HCT116 (cell line): ENCODE results near the gene SLC16A3. TPM values are rescaled to one million over a fixed set of nuclear protein-coding genes. Genes with fewer than 3 reads are reported as not detected.

Experiments used
- ATAC-seq: fragments of 200-7000 bp; cut with Tn5 transposase; 2 replicates; pipeline ENCODE4 v1.9.1; 2020; ENCODE audit warnings: mild to moderate bottlenecking, moderate library complexity
- BruUV-seq: library from RNA; stranded (reverse); fragments of 400-500 nt; replicated peaks from 2 replicates; lab custom pipeline; 2021; lab: Mats Ljungman, UMichigan
- CTCF ChIA-PET: fragments of 300-600 bp; sonication (Branson Sonifier 250); formaldehyde crosslinking; loops from one replicate; lab custom pipeline; 2021; ENCODE audit warnings: antibody characterized with exemption; lab: Charles Lee
- POLR2A ChIA-PET: fragments of 300-600, 350-600 bp; sonication (Branson Sonifier 250); formaldehyde crosslinking; loops from one replicate; lab custom pipeline; 2021; ENCODE audit warnings: antibody characterized with exemption; lab: Charles Lee
- RAD21 ChIA-PET, 2 experiments: fragments of 300-600 bp; sonication (Branson Sonifier 250); formaldehyde crosslinking; loops; one replicate each; lab custom pipeline; 2023; ENCODE audit warnings: low total read pairs in 2 of 2; ENCODE audit not compliant: uncharacterized antibody in 2 of 2, unreplicated experiment in 2 of 2, low non-redundant PET in 1 of 2; lab: Charles Lee
- DNase-seq: peaks from one replicate; pipeline ENCODE4 v3.0.0-alpha.2; 2010; ENCODE audit warnings: low read depth, low spot score
- H2AFZ ChIP-seq: fragments of 200-600 bp; shearing (Covaris generic), sonication (generic); 2 replicates; pipeline ENCODE4 v1.6.1; 2017; ENCODE audit warnings: low read depth, mixed run types, mixed read lengths, antibody characterized with exemption, low read length; ENCODE audit not compliant: poor library complexity, severe bottlenecking
- H3K27ac ChIP-seq: 2 replicates; pipeline ENCODE4 v1.5.1; 2012; ENCODE audit warnings: low read depth, low read length
- H3K27me3 ChIP-seq: fragments of 200-600 bp; sonication (generic); 2 replicates; pipeline ENCODE4 v1.6.1; 2016; ENCODE audit warnings: mixed run types, low read length, mixed read lengths; ENCODE audit not compliant: insufficient read depth
- H3K36me3 ChIP-seq, 2 experiments: fragments of 200-500 bp in 1 of 2; fragments of 200-600 bp in 1 of 2; sonication (Bioruptor generic) in 1 of 2; sonication (generic) in 1 of 2; 2 replicates each; pipeline versions ENCODE4 v1.5.1 to v1.6.1; 2014 to 2016; ENCODE audit warnings: low read length in 2 of 2, inconsistent platforms in 1 of 2, mixed read lengths in 1 of 2, mixed run types in 1 of 2; ENCODE audit not compliant: insufficient read depth in 2 of 2, control insufficient read depth in 1 of 2
- H3K4me1 ChIP-seq, 2 experiments: fragments of 200-600 bp in 1 of 2; sonication (generic) in 1 of 2; 2 replicates each; pipeline versions ENCODE4 v1.5.1 to v1.6.1; 2012 to 2017; ENCODE audit warnings: low read length in 2 of 2, inconsistent platforms in 1 of 2, mild to moderate bottlenecking in 1 of 2, mixed read lengths in 1 of 2, mixed run types in 1 of 2, moderate library complexity in 1 of 2; ENCODE audit not compliant: insufficient read depth in 2 of 2, control insufficient read depth in 1 of 2
- H3K4me2 ChIP-seq: fragments of 200-600 bp; sonication (generic); 2 replicates; pipeline ENCODE4 v1.6.1; 2017; ENCODE audit warnings: mixed run types, low read length, mixed read lengths
- H3K4me3 ChIP-seq, 2 experiments: fragments of 200-600 bp in 1 of 2; sonication (generic) in 1 of 2; replicated peaks in 1 of 2; 2 replicates each; pipeline ENCODE4 v1.5.1; 2011 to 2016; ENCODE audit warnings: low read length in 2 of 2, control low read depth in 1 of 2, low read depth in 1 of 2, mild to moderate bottlenecking in 1 of 2, mixed read lengths in 1 of 2, mixed run types in 1 of 2
- H3K79me2 ChIP-seq: fragments of 200-600 bp; sonication (generic); 2 replicates; pipeline ENCODE4 v1.6.1; 2017; ENCODE audit warnings: mild to moderate bottlenecking, mixed run types, low read length, moderate library complexity, mixed read lengths; ENCODE audit not compliant: insufficient read depth
- H3K9ac ChIP-seq: fragments of 200-600 bp; sonication (generic); 2 replicates; pipeline ENCODE4 v1.6.1; 2016; ENCODE audit warnings: low read length, mixed read lengths
- H3K9me2 ChIP-seq: fragments of 200-600 bp; sonication (generic), shearing (Covaris generic); 2 replicates; pipeline ENCODE4 v1.6.1; 2017; ENCODE audit warnings: mixed run types, mild to moderate bottlenecking, moderate library complexity; ENCODE audit not compliant: insufficient read depth
- H3K9me3 ChIP-seq, 2 experiments: fragments of 200-500 bp in 1 of 2; fragments of 200-600 bp in 1 of 2; sonication (Bioruptor generic) in 1 of 2; sonication (generic) in 1 of 2; 2 replicates each; pipeline ENCODE4 v1.6.1; 2014 to 2017; ENCODE audit warnings: low read length in 2 of 2, mixed read lengths in 2 of 2, inconsistent platforms in 1 of 2, low read depth in 1 of 2, mild to moderate bottlenecking in 1 of 2, mixed run types in 1 of 2, moderate library complexity in 1 of 2; ENCODE audit not compliant: control insufficient read depth in 1 of 2, insufficient read depth in 1 of 2
- H4K20me1 ChIP-seq: fragments of 200-600 bp; sonication (generic), shearing (Covaris generic); 2 replicates; pipeline ENCODE4 v1.6.1; 2017; ENCODE audit warnings: mixed run types, mild to moderate bottlenecking, moderate library complexity; ENCODE audit not compliant: insufficient read depth
- CEBPB ChIP-seq: IDR thresholded peaks from 2 replicates; pipeline ENCODE4 v1.6.1; 2012; ENCODE audit warnings: low read depth
- EGR1 ChIP-seq: IDR thresholded peaks from 2 replicates; pipeline ENCODE4 v1.6.1; 2012; ENCODE audit warnings: low read depth
- ELF1 ChIP-seq: IDR thresholded peaks from 2 replicates; pipeline ENCODE4 v1.6.1; 2012; ENCODE audit warnings: low read depth, borderline replicate concordance
- EZH2phosphoT487 ChIP-seq: fragments of 200-600 bp; IDR thresholded peaks from 2 replicates; pipeline ENCODE4 v1.6.1; 2018; ENCODE audit warnings: antibody characterized with exemption, borderline replicate concordance
- JUND ChIP-seq: IDR thresholded peaks from 2 replicates; pipeline ENCODE4 v1.6.1; 2012
- POLR2A ChIP-seq: IDR thresholded peaks from 2 replicates; pipeline ENCODE4 v1.7.0; 2011; ENCODE audit warnings: borderline replicate concordance; ENCODE audit not compliant: insufficient read depth, insufficient read length; ENCODE audit errors: extremely low read depth
- POLR2AphosphoS5 ChIP-seq: IDR thresholded peaks from 2 replicates; pipeline ENCODE4 v1.6.1; 2011; ENCODE audit warnings: mild to moderate bottlenecking, low read depth, low read length, moderate library complexity
- RAD21 ChIP-seq: IDR thresholded peaks from 2 replicates; pipeline ENCODE4 v1.6.1; 2012; ENCODE audit warnings: low read depth, mild to moderate bottlenecking
- SIN3A ChIP-seq: IDR thresholded peaks from 2 replicates; pipeline ENCODE4 v1.6.1; 2012; ENCODE audit warnings: low read depth
- YY1 ChIP-seq: IDR thresholded peaks from 2 replicates; pipeline ENCODE4 v1.6.1; 2011; ENCODE audit warnings: low read length, low read depth, moderate library complexity, mild to moderate bottlenecking; ENCODE audit not compliant: insufficient replicate concordance; ENCODE audit errors: extremely low read depth
- ZFX ChIP-seq: fragments of 450-650 bp; IDR thresholded peaks from 2 replicates; pipeline ENCODE4 v1.6.1; 2017
- intact Hi-C: fragments of 100-400 bp; cut with micrococcal nuclease; formaldehyde crosslinking; loops from 2 replicates; pipeline ENCODE4 v1.10.0; 2022
- total RNA-seq: library from RNA; stranded (reverse); gene quantifications from one replicate; pipeline ENCODE4 v1.2.1, GENCODE V29; 2021; ENCODE audit not compliant: unreplicated experiment
- TF ChIP-seq, protein P1 (sequence below): IDR thresholded peaks from 2 replicates; pipeline ENCODE4 v1.6.1; 2012
- TF ChIP-seq, protein P2 (sequence below): IDR thresholded peaks from 2 replicates; pipeline ENCODE4 v1.6.1; 2012
- TF ChIP-seq, protein P3 (sequence below): IDR thresholded peaks from 2 replicates; pipeline ENCODE4 v1.6.1; 2011; ENCODE audit warnings: mild to moderate bottlenecking, low read length, moderate library complexity; ENCODE audit not compliant: insufficient replicate concordance; ENCODE audit errors: extremely low read depth
- TF ChIP-seq, protein P4 (sequence below): IDR thresholded peaks from 2 replicates; pipeline ENCODE4 v1.6.1; 2012; ENCODE audit warnings: low read depth

SLC16A3 gene
- total RNA-seq, 1 experiment from 2014 or later: 445 TPM

DNA sequence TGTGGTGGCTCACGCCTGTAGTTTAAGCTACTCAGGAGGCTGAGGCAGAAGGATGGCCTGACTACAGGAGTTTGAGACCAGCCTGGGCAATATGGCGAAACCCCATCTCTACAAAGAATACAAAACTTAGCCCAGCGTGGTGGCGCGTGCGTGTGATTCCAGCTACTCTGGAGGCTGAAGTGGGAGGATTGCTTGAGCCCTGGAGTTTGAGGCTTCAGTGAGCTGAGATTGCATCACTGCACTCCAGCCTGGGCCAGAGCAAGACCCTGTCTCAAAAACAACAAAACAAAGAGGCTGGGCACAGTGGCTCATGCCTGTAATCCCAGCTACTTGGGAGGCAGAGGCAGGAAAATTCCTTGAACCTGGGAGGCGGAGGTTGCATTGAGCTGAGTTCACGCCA, 51.7 kb downstream of the SLC16A3 start:
- intact Hi-C loops: no loop called here
- no peak overlapping the region for H2AFZ ChIP-seq
- H3K79me2 ChIP-seq: no peaks in the 10 kb centered on the region
- ChIA-PET RAD21 (no interaction called here), POLR2A (interaction anchor here (1.0 to 4.8 kb wide), 3 partner anchors 11 to 51 kb away, joined by 3 to 35 read pairs (median 3); partner anchors contain the start of gene SLC16A3), CTCF (no interaction called here)
- no peak overlapping the region for H3K4me2 ChIP-seq
- H3K4me1 ChIP-seq: peaks cover 31 to 44% of the 10 kb centered on the region in 2 experiments
- H3K9ac ChIP-seq: no peak overlapping the region
- H3K9me3 ChIP-seq: no peaks in the 10 kb centered on the region
- no peaks in the 10 kb centered on the region for H3K9me2 ChIP-seq
- no peak overlapping the region for H3K27ac ChIP-seq
- TF ChIP-seq ZFX: no peak
- TF ChIP-seq, protein P1, sequence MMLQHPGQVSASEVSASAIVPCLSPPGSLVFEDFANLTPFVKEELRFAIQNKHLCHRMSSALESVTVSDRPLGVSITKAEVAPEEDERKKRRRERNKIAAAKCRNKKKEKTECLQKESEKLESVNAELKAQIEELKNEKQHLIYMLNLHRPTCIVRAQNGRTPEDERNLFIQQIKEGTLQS: no peak
- TF ChIP-seq SIN3A: no peak
- TF ChIP-seq YY1: no peak
- TF ChIP-seq POLR2AphosphoS5: no peak
- TF ChIP-seq, protein P2, sequence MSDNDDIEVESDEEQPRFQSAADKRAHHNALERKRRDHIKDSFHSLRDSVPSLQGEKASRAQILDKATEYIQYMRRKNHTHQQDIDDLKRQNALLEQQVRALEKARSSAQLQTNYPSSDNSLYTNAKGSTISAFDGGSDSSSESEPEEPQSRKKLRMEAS: no peak
- no peak for TF ChIP-seq POLR2A
- TF ChIP-seq, protein P3, sequence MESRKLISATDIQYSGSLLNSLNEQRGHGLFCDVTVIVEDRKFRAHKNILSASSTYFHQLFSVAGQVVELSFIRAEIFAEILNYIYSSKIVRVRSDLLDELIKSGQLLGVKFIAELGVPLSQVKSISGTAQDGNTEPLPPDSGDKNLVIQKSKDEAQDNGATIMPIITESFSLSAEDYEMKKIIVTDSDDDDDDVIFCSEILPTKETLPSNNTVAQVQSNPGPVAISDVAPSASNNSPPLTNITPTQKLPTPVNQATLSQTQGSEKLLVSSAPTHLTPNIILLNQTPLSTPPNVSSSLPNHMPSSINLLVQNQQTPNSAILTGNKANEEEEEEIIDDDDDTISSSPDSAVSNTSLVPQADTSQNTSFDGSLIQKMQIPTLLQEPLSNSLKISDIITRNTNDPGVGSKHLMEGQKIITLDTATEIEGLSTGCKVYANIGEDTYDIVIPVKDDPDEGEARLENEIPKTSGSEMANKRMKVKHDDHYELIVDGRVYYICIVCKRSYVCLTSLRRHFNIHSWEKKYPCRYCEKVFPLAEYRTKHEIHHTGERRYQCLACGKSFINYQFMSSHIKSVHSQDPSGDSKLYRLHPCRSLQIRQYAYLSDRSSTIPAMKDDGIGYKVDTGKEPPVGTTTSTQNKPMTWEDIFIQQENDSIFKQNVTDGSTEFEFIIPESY: no peak
- no peak for TF ChIP-seq ELF1
- TF ChIP-seq EGR1: no peak
- TF ChIP-seq RAD21: no peak
- no peak for TF ChIP-seq EZH2phosphoT487
- TF ChIP-seq JUND: no peak
- no peak for TF ChIP-seq CEBPB
- TF ChIP-seq, protein P4, sequence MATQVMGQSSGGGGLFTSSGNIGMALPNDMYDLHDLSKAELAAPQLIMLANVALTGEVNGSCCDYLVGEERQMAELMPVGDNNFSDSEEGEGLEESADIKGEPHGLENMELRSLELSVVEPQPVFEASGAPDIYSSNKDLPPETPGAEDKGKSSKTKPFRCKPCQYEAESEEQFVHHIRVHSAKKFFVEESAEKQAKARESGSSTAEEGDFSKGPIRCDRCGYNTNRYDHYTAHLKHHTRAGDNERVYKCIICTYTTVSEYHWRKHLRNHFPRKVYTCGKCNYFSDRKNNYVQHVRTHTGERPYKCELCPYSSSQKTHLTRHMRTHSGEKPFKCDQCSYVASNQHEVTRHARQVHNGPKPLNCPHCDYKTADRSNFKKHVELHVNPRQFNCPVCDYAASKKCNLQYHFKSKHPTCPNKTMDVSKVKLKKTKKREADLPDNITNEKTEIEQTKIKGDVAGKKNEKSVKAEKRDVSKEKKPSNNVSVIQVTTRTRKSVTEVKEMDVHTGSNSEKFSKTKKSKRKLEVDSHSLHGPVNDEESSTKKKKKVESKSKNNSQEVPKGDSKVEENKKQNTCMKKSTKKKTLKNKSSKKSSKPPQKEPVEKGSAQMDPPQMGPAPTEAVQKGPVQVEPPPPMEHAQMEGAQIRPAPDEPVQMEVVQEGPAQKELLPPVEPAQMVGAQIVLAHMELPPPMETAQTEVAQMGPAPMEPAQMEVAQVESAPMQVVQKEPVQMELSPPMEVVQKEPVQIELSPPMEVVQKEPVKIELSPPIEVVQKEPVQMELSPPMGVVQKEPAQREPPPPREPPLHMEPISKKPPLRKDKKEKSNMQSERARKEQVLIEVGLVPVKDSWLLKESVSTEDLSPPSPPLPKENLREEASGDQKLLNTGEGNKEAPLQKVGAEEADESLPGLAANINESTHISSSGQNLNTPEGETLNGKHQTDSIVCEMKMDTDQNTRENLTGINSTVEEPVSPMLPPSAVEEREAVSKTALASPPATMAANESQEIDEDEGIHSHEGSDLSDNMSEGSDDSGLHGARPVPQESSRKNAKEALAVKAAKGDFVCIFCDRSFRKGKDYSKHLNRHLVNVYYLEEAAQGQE: no peak
- H3K4me3 ChIP-seq: no peak overlapping the region
- no peaks in the 10 kb centered on the region for H3K36me3 ChIP-seq
- H3K27me3 ChIP-seq: no peaks in the 10 kb centered on the region
- ATAC-seq: no peak
- no peak for DNase-seq
- H4K20me1 ChIP-seq: no peaks in the 10 kb centered on the region
- no TSS peak for BruUV-seq
